Measurements from ENCODE around the gene TPSD1. TPM values are rescaled to one million over a fixed set of nuclear protein-coding genes. Genes with fewer than 3 reads are reported as not detected.

TPSD1 gene
- total and polyA plus RNA-seq, 10 of the 15 experiments (the other 5 are each of a cell fraction or from before 2014, with no cell fraction given), result not detected

DNA sequence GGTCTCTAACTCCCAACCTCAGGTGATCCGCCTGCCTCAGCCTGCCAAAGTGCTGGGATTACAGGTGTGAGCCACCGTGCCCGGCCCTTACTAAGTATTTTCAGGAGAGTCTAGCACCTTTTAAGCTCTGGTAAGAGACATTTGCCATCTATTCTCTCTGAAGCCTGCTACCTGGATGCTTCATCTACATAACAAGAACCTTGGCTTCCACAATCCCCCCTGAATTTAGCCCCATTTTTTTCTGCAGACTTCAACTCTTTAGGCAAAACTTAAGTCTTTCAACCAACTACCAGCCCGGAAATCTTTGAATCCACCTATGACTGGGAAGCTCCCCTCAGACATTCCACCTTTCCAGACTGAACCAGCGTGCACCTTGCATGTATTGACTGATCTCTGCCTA is 39.6 kb downstream of the TPSD1 start (continued):
- TF ChIP-seq, protein P1, sequence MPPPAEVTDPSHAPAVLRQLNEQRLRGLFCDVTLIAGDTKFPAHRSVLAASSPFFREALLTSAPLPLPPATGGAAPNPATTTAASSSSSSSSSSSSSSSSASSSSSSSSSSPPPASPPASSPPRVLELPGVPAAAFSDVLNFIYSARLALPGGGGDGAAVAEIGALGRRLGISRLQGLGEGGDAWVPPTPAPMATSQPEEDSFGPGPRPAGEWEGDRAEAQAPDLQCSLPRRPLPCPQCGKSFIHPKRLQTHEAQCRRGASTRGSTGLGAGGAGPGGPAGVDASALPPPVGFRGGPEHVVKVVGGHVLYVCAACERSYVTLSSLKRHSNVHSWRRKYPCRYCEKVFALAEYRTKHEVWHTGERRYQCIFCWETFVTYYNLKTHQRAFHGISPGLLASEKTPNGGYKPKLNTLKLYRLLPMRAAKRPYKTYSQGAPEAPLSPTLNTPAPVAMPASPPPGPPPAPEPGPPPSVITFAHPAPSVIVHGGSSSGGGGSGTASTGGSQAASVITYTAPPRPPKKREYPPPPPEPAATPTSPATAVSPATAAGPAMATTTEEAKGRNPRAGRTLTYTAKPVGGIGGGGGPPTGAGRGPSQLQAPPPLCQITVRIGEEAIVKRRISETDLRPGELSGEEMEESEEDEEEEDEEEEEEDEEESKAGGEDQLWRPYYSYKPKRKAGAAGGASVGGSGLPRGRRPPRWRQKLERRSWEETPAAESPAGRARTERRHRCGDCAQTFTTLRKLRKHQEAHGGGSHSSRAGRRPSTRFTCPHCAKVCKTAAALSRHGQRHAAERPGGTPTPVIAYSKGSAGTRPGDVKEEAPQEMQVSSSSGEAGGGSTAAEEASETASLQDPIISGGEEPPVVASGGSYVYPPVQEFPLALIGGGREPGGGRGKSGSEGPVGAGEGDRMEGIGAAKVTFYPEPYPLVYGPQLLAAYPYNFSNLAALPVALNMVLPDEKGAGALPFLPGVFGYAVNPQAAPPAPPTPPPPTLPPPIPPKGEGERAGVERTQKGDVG (CRISPR knock-in tag; IDR thresholded peaks at IDR 0.05), result no peak
- TF ChIP-seq MXI1 (IDR thresholded peaks at IDR 0.05; ENCODE audit: low read depth, low read length) (no peak), POU2F2 (IDR thresholded peaks at IDR 0.05; ENCODE audit: borderline replicate concordance, low read depth, low read length) (no peak), MYC (IDR thresholded peaks at IDR 0.05; ENCODE audit: insufficient read depth, insufficient read length, insufficient replicate concordance, low read length, severe bottlenecking) (no peak), ETV6 (conservative IDR thresholded peaks at IDR 0.05 in 1 of 2, IDR thresholded peaks at IDR 0.05 in 1 of 2; ENCODE audit: borderline replicate concordance in 1 of 2, low read depth in 1 of 2) (no peak), RELA (IDR thresholded peaks at IDR 0.05; ENCODE audit: borderline replicate concordance, partially characterized antibody) (no peak), EP300 (IDR thresholded peaks at IDR 0.05; ENCODE audit: borderline replicate concordance in 1 of 2, control insufficient read depth in 1 of 2, low read depth in 2 of 2, low read length in 2 of 2) (no peak)
- TF ChIP-seq, protein P2, sequence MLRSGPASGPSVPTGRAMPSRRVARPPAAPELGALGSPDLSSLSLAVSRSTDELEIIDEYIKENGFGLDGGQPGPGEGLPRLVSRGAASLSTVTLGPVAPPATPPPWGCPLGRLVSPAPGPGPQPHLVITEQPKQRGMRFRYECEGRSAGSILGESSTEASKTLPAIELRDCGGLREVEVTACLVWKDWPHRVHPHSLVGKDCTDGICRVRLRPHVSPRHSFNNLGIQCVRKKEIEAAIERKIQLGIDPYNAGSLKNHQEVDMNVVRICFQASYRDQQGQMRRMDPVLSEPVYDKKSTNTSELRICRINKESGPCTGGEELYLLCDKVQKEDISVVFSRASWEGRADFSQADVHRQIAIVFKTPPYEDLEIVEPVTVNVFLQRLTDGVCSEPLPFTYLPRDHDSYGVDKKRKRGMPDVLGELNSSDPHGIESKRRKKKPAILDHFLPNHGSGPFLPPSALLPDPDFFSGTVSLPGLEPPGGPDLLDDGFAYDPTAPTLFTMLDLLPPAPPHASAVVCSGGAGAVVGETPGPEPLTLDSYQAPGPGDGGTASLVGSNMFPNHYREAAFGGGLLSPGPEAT (IDR thresholded peaks at IDR 0.05; ENCODE audit: low read depth), result no peak
- TF ChIP-seq, protein P3, sequence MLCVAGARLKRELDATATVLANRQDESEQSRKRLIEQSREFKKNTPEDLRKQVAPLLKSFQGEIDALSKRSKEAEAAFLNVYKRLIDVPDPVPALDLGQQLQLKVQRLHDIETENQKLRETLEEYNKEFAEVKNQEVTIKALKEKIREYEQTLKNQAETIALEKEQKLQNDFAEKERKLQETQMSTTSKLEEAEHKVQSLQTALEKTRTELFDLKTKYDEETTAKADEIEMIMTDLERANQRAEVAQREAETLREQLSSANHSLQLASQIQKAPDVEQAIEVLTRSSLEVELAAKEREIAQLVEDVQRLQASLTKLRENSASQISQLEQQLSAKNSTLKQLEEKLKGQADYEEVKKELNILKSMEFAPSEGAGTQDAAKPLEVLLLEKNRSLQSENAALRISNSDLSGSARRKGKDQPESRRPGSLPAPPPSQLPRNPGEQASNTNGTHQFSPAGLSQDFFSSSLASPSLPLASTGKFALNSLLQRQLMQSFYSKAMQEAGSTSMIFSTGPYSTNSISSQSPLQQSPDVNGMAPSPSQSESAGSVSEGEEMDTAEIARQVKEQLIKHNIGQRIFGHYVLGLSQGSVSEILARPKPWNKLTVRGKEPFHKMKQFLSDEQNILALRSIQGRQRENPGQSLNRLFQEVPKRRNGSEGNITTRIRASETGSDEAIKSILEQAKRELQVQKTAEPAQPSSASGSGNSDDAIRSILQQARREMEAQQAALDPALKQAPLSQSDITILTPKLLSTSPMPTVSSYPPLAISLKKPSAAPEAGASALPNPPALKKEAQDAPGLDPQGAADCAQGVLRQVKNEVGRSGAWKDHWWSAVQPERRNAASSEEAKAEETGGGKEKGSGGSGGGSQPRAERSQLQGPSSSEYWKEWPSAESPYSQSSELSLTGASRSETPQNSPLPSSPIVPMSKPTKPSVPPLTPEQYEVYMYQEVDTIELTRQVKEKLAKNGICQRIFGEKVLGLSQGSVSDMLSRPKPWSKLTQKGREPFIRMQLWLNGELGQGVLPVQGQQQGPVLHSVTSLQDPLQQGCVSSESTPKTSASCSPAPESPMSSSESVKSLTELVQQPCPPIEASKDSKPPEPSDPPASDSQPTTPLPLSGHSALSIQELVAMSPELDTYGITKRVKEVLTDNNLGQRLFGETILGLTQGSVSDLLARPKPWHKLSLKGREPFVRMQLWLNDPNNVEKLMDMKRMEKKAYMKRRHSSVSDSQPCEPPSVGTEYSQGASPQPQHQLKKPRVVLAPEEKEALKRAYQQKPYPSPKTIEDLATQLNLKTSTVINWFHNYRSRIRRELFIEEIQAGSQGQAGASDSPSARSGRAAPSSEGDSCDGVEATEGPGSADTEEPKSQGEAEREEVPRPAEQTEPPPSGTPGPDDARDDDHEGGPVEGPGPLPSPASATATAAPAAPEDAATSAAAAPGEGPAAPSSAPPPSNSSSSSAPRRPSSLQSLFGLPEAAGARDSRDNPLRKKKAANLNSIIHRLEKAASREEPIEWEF (IDR thresholded peaks at IDR 0.05; ENCODE audit: insufficient replicate concordance, low read depth, low read length), result no peak
- TF ChIP-seq, protein P4, sequence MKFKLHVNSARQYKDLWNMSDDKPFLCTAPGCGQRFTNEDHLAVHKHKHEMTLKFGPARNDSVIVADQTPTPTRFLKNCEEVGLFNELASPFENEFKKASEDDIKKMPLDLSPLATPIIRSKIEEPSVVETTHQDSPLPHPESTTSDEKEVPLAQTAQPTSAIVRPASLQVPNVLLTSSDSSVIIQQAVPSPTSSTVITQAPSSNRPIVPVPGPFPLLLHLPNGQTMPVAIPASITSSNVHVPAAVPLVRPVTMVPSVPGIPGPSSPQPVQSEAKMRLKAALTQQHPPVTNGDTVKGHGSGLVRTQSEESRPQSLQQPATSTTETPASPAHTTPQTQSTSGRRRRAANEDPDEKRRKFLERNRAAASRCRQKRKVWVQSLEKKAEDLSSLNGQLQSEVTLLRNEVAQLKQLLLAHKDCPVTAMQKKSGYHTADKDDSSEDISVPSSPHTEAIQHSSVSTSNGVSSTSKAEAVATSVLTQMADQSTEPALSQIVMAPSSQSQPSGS (IDR thresholded peaks at IDR 0.05; ENCODE audit: low read length), result no peak
- TF ChIP-seq, protein P5, sequence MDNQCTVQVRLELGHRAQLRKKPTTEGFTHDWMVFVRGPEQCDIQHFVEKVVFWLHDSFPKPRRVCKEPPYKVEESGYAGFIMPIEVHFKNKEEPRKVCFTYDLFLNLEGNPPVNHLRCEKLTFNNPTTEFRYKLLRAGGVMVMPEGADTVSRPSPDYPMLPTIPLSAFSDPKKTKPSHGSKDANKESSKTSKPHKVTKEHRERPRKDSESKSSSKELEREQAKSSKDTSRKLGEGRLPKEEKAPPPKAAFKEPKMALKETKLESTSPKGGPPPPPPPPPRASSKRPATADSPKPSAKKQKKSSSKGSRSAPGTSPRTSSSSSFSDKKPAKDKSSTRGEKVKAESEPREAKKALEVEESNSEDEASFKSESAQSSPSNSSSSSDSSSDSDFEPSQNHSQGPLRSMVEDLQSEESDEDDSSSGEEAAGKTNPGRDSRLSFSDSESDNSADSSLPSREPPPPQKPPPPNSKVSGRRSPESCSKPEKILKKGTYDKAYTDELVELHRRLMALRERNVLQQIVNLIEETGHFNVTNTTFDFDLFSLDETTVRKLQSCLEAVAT (IDR thresholded peaks at IDR 0.05), result no peak
